DMS53 treated with DMSO at 0.1 percent for 48 hours (cell line): ENCODE data around the gene JCAD.

Source experiments
- DNase-seq: peaks from one replicate; lab custom pipeline; 2025; ENCODE audit not compliant: unreplicated experiment; lab: John Stamatoyannopoulos, UW

JCAD gene

DNA sequence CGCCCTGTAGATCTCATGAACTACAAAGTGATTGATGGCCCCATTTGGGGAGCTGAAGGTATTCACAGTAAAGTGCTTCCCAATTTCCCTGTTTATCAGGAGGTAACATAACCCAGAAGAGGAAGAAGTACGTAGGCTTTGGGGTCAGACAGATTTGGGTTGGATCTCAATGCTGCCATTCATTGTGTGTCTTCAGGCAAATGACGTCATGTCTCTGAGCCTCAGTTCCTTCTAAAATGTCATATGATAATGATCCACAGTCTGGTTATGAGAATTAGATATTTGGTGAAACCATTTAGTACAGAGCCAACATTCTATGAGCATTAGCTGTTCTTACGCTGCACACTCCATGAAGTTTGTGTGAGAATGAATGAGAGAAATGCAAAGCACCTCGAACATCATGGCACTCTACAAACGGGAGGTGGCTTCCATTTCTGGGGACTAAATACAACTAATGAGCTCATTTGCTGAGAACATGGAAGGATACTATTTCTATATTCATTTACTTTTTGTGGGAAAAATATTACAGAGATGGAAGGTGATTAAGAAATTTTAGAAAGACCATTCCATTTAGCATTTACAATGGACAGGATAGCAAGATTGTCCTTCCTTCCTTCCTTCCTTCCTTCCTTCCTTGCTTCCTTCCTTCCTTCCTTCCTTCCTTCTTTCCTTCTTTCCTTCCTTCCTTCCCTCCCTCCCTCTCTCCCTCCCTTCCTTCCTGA lies 13.8 kb upstream of the JCAD start:
- DNase-seq, result no peak

DNA sequence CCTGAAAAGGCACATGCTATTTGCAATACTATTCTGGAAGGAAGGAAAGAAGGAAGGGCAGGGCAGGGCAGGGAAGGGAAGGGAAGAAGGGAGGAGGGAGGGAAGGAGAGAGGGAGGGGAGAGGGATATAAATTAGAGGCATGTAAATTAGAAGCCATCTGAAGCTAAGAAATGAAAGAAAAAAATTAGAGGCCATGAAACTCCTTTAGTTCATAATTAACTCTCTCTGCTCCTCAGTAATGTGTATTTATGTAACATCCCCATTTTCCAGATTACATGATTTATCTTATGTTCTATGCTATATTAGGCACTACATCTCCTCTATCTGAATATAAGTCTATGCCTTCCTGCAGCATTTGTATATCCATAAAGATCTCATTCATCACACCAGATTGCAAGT lies 12.7 kb upstream of the JCAD start:
- DNase-seq, result no peak

DNA sequence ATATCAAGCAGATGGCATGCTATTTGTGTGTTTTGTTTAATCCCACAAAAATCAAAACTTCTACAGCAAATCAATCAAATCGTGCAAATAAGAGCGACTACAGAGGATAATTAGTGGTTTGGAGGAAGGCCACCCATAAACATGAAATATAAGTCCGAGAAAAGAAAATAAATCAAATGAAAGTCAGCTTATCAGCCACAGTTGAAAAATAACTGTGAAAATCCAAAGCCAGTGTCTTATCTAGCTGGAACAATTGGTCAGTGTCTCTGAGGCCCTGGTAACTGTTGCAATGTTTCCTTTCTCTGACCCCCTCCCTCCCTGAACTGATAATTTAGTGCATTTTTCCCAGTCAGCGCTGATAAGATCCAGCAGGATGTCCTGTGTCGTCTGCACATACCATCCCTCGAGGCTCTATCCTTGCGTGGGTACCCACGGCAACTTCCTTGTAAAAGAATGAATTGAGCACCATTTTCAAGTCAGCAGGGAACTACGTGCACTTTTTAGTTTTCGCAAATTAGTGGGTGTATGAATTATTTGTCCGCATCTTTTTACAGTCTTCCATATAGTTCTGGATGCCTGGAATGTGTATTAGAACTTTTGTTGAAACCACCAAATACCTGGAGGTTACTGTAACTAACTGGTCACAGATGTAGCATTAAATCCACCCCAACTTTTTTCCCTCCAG lies 10.8 kb upstream of the JCAD start:
- DNase-seq, result no peak

GRCh38 chr10:30068492-30069223 lies 9.3 kb upstream of the JCAD start:
- no peak for DNase-seq

- no peak for DNase-seq
These were observed 3.7 kb upstream of the JCAD start for GRCh38 chr10:30063099-30063498.

DNA sequence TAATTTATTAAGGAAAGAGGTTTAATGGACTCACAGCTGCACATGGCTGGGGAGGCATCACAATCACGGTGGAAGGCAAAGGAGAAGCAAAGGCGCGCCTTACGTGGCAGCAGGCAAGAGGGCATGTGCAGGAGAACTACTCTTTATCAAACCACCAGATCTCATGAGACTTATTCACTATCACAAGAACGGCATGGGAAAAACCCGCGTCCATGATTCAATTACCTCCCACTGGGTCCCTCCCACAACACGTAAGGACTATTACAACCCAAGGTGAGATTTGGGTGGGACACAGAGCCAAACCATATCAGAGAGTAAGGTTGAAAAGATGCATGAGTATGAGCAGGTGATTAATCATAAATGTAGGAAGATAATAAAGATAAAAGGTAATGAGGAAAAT lies 3.2 kb upstream of the JCAD start:
- no peak for DNase-seq

DNA sequence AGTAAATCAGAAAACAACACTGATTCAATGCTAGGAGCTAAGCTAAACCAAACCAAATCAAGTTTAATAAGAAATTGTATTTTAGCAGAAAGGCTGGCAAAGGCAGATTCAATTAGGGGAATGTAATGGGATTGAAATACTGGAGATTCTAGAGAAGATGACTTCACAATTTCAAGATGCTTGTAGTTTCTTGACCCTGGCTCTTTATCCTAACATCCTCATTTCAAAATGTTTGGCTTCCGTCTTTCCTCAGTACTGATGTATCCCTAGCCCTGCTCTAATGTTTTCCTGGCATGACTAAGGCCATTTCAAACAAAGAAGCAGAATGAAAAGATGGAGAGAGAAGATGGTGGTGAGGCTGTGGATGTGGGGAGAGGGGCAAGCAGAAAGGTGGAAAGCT lies 2.7 kb upstream of the JCAD start:
- no peak for DNase-seq

DNA sequence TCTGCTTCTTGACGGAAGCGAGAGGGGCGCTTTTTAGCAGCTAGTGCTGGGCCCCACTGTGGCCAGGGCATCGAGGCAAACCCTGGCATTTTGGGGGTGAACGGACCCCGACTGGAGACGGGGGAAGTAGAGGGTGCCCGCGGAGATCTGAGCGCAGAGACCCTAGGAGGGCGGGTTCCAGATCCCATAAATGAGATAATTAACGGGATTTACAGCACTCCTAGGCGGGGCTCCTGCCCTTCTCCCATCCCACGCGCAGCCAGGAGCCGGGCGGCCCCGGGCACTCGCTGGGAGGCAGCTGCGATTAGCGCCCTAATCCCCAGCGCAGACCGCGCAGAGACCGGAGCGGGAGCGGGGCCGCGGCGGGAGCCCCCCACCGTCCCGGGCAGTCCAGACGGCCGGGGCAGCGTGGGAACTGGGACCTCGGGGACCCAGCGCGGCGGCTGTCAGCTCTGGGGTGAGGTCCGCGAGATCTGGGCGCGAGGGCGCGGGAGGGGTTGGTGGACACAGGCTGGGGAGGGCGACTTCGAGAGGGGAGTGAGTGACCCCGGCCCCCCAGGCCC lies 735 bp downstream of the JCAD start:
- no peak for DNase-seq

DNA sequence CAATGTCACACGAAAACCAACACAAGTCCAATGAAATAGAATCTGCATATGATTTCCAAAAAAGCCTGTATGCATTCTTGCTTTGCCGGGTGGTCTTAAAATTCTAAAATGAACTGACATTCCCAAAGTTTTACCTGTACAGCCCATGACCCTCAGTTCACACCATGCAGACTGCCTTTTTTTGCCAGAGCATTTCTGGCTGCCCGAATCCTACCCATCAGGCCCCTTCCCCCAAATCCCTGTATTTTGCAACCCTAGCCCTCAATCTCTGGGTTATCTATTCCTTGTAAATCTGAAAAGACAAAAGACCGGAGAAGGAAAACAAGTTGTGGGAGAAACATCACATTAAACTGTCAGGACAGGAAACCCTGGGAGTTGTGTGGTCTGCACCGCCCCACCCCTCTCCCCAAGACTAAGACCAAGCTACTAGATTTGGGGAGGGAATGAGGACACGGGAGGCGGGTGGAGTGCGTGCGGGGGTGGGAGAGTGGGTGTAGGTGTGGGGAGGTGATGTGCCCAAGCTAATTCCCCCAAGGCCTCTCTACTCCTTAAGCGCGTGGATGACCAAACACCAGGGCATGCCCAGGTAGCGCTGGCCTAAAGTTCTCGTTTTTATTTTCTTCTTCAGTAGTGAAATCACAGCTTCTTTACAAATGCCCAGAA lies 1.4 kb downstream of the JCAD start:
- no peak for DNase-seq

DNA sequence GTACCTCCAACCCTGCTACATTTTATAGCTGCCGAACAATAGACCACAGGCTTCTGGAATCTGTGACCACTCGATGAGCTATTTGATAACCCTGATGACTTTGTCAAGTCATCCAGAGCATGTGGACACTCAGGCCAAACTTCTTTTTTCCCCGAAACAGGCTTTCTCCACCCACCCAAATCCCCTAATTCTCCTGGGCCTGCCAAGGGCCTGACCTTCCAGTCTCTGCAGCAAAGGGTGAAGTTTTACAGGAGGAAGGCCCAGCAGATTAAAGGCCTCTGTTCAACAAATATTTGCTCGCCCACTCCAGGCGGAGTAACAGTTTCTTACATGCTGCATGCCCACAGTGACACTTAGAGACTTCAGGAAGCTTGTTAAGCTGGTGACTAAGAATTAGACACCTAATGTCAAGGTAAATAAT lies 2.0 kb downstream of the JCAD start:
- DNase-seq, result peak; percentile 8

- no peak for DNase-seq
These were observed 2.5 kb downstream of the JCAD start for GRCh38 chr10:30056767-30057355.

DNA sequence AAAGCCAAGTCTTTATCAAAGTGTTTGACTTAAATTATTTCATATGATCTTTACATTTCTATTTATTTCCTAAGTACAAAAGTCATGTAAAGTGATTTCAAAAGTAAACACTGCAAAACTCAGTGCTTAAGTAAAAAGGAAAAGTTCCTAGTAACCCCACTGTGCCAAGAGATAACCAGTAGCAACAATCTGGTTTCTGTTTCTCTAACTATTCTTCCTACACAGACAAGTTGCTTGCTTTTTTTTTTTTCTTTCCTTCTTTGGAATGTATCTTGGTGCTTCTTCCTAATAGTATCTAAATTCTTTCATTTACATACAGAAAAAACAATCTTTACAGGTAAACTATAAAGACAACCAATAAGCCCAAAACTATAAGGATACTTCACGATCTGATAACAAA lies 3.1 kb downstream of the JCAD start:
- no peak for DNase-seq

- DNase-seq, result no peak
These were observed 4.1 kb downstream of the JCAD start for GRCh38 chr10:30055226-30055662.

GRCh38 chr10:30052062-30052461 lies 7.3 kb downstream of the JCAD start:
- DNase-seq, result no peak

DNA sequence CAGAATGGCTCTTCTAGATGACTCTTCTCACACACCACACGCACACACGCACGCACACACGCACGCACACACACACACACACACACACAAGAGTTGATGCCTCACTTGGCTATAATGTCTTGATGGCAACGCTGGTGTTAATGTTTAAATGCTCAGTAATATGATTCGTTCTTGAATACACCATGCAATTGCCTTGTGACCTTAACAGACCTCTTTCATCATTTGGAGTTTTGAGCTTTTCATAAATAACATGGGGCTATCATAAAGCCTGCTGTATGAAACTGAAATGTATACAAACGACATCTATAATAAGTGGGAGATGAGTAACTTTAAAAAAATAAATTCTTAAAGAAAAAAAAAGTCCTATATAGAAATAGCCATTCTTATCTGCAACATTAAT lies 8.2 kb downstream of the JCAD start:
- no peak for DNase-seq

GRCh38 chr10:30050411-30050810 lies 9.0 kb downstream of the JCAD start:
- no peak for DNase-seq

- DNase-seq, result no peak
These were observed 10.4 kb downstream of the JCAD start for GRCh38 chr10:30048768-30049517.

DNA sequence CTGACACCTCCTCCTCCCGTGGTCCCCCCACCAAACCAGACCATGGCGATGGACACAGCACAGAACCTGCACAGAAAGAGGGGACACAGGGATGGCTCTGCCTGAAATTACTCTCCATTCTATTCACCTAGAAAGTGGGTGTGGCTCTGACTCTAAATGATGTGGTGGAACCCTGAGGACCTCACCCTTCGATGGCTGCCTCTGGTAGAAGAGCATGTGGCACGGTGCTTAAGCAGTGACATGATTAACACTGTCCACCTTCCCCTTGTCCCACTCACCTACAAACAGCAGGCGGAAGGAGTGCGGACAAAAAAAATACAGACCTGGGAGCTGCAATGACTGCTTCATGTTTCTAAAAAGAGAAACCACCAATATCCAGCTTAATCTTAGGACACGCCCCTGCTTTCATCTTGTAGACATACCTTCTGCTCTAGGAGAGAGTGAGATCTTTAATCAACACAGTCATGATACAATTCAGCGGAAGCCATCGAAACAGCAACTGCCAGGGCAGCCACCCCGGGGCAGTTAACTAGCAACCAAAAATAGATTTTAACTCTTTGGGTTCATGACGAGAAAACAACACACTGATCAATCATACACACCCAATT lies 11.4 kb downstream of the JCAD start:
- no peak for DNase-seq

DNA sequence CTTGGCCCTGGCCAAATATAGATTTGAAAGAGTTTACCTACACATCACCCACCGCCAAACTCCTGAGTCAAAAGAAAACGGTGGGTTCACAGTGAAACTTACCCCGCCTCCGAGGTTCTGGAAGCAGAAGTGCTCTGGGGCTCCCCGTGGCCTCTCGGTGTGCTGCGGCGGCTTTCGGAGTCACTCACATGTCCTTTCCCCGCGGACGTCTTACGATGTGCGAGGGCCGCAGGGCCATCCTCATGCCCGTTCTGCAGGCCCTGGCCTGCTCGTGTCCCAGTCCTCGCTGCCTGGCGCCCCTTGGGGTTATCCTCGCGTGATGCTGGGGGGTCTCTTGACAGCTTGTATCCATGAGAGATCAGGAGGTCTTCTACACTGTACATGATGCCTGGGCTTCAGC lies 12.0 kb downstream of the JCAD start:
- DNase-seq, result no peak

DNA sequence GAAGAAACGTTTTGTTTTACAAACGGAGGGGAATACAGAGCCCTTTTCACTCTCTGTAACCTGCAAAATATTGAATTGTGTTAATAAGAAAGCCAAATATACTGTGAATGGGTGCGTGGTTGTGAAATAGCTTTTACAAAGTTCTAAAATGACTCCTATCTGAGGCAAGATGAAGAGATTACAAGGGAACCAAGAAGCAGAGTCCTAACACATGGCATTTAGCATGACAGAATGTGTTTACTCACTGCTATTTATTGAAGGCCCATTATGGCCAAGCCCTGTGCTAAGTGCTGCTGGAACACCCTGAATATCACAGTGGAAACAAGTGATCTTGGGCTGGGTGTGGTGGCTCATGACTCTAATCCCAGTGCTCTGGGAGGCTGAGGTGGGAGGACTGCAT lies 12.9 kb downstream of the JCAD start:
- no peak for DNase-seq
